GM12878 (cell line): ENCODE measurements around the gene LRRC4B. TPM values are rescaled to one million over a fixed set of nuclear protein-coding genes. Genes with fewer than 3 reads are reported as not detected.

Experiments
- ATAC-seq: fragments of 200-7000 bp; cut with Tn5 transposase; 3 replicates; pipeline ENCODE4 v1.9.1; 2020; ENCODE audit warnings: mild to moderate bottlenecking, moderate library complexity
- BruUV-seq: library from RNA; stranded (reverse); fragments of 400-500 nt; replicated peaks from 2 replicates; lab custom pipeline; 2021; lab: Mats Ljungman, UMichigan
- CTCF ChIA-PET: fragments of 300-600 bp; sonication (Branson Sonifier 250); formaldehyde crosslinking; extraction: SDS; loops from one replicate; lab custom pipeline; 2021; ENCODE audit warnings: inconsistent platforms; lab: Yijun Ruan, JAX
- POLR2A ChIA-PET: fragments of 350-600 bp; formaldehyde crosslinking; extraction: SDS; loops from one replicate; lab custom pipeline; 2021; ENCODE audit warnings: inconsistent platforms; lab: Charles Lee
- RAD21 ChIA-PET: fragments of 300-600 bp; sonication (Branson Sonifier 250); formaldehyde crosslinking; loops from one replicate; lab custom pipeline; 2023; ENCODE audit warnings: antibody characterized with exemption; ENCODE audit not compliant: unreplicated experiment; lab: Charles Lee
- SMC1A ChIA-PET: fragments of 300-600 bp; sonication (Branson Sonifier 250); formaldehyde crosslinking; loops from one replicate; lab custom pipeline; 2023; ENCODE audit not compliant: unreplicated experiment, uncharacterized antibody; lab: Charles Lee
- DNase-seq: peaks from one replicate; pipeline ENCODE4 v3.0.0-alpha.2; 2011; ENCODE audit warnings: low read depth, low spot score
- FAIRE-seq: peaks from 3 replicates; lab custom pipeline; 2011; peaks lifted over from hg19 to GRCh38; lab: Jason Lieb, UNC
- H2AFZ ChIP-seq: 2 replicates; pipeline ENCODE4 v1.6.0; 2011; ENCODE audit warnings: low read depth, low read length, control low read depth; ENCODE audit not compliant: control insufficient read depth
- H3K27ac ChIP-seq: 2 replicates; pipeline ENCODE4 v1.5.1; 2011; ENCODE audit warnings: control low read depth; ENCODE audit not compliant: control insufficient read depth, insufficient read depth
- H3K27me3 ChIP-seq, 2 experiments: replicated peaks in 1 of 2; 2 replicates each; pipeline versions ENCODE4 v1.6.0 to v1.6.1; 2011; ENCODE audit warnings: low read length in 1 of 2; ENCODE audit not compliant: control insufficient read depth in 2 of 2, insufficient read depth in 2 of 2
- H3K36me3 ChIP-seq, 2 experiments: 2 replicates each; pipeline ENCODE4 v1.5.1; 2011; ENCODE audit warnings: low read length in 1 of 2; ENCODE audit not compliant: control insufficient read depth in 2 of 2, insufficient read depth in 2 of 2
- H3K4me1 ChIP-seq: 2 replicates; pipeline ENCODE4 v1.6.1; 2011; ENCODE audit warnings: mild to moderate bottlenecking, low read length, moderate library complexity, mixed read lengths; ENCODE audit not compliant: control insufficient read depth, insufficient read depth
- H3K4me2 ChIP-seq: 2 replicates; pipeline ENCODE4 v1.6.0; 2011; ENCODE audit warnings: control low read depth; ENCODE audit not compliant: control insufficient read depth, insufficient read depth
- H3K4me3 ChIP-seq: fragments of 200-600 bp; sonication (generic); 2 replicates; pipeline ENCODE4 v1.5.1; 2016
- H3K79me2 ChIP-seq: 2 replicates; pipeline ENCODE4 v1.6.0; 2011; ENCODE audit warnings: low read length; ENCODE audit not compliant: control insufficient read depth, insufficient read depth
- H3K9ac ChIP-seq: 2 replicates; pipeline ENCODE4 v1.8.0; 2011; ENCODE audit warnings: low read length, control low read depth, mixed read lengths; ENCODE audit not compliant: control insufficient read depth, insufficient read depth
- H3K9me3 ChIP-seq: replicated peaks from 3 replicates; pipeline ENCODE4 v1.5.1; 2011; ENCODE audit warnings: mild to moderate bottlenecking, low read length; ENCODE audit not compliant: control insufficient read depth, insufficient read depth
- H4K20me1 ChIP-seq: 2 replicates; pipeline ENCODE4 v1.6.0; 2011; ENCODE audit not compliant: control insufficient read depth, insufficient read depth
- CEBPB ChIP-seq, 2 experiments: fragments of 150-350 bp in 1 of 2; IDR thresholded peaks; 2 replicates each; pipeline ENCODE4 v1.6.1; 2012 to 2014; ENCODE audit warnings: low read depth in 2 of 2, low read length in 2 of 2, borderline replicate concordance in 1 of 2, inconsistent platforms in 1 of 2
- E2F8 ChIP-seq: fragments of 450-650 bp; IDR thresholded peaks from 2 replicates; pipeline ENCODE4 v1.6.1; 2018; ENCODE audit warnings: mild to moderate bottlenecking, low read depth, moderate library complexity; ENCODE audit not compliant: partially characterized antibody
- EP300 ChIP-seq, 2 experiments: fragments of 150-350 bp in 1 of 2; IDR thresholded peaks; 2 replicates each; pipeline ENCODE4 v1.6.1; 2011 to 2012; ENCODE audit warnings: low read depth in 2 of 2, low read length in 2 of 2, borderline replicate concordance in 1 of 2, improper control_type of control experiment in 1 of 2, inconsistent platforms in 1 of 2; ENCODE audit not compliant: control insufficient read depth in 1 of 2
- JUNB ChIP-seq: IDR thresholded peaks from 2 replicates; pipeline ENCODE4 v1.6.1; 2016; ENCODE audit warnings: antibody characterized with exemption, mild to moderate bottlenecking
- NFXL1 ChIP-seq: fragments of 450-650 bp; IDR thresholded peaks from 2 replicates; pipeline ENCODE4 v1.6.1; 2017; ENCODE audit warnings: antibody characterized with exemption, mild to moderate bottlenecking, borderline replicate concordance
- POLR2AphosphoS2 ChIP-seq: IDR thresholded peaks from 2 replicates; pipeline ENCODE4 v1.6.1; 2011; ENCODE audit warnings: low read depth, mild to moderate bottlenecking, low read length, improper control_type of control experiment, moderate library complexity
- TCF12 ChIP-seq: IDR thresholded peaks from 2 replicates; pipeline ENCODE4 v1.6.1; 2011; ENCODE audit warnings: low read depth, mild to moderate bottlenecking, low read length
- ZBTB33 ChIP-seq: fragments of 450-650 bp; IDR thresholded peaks from 2 replicates; pipeline ENCODE4 v1.6.1; 2017; ENCODE audit warnings: mild to moderate bottlenecking
- WGBS: methylation state at CpG from one replicate; pipeline ENCODE4 v1.1.6; 2016; ENCODE audit warnings: low lambda C conversion rate; ENCODE audit not compliant: insufficient replicate concordance, insufficient coverage; ENCODE audit errors: missing lambda C conversion rate; 5-methylcytosine and 5-hydroxymethylcytosine counted together
- in situ Hi-C: fragments of 300-500 bp; cut with MboI; formaldehyde crosslinking; loops from 9 replicates; pipeline ENCODE4 v1.14.3; 2018; ENCODE audit warnings: mixed read lengths
- intact Hi-C: fragments of 100-400 bp; cut with micrococcal nuclease; formaldehyde crosslinking; loops from one replicate; pipeline ENCODE4 v1.14.2; 2022; ENCODE audit not compliant: unreplicated experiment
- polyA plus RNA-seq, 11 experiments: library from polyadenylated mRNA; depleted of rRNA in 4 of 11; unstranded in 6 of 11; stranded (reverse) in 5 of 11; fragments of >200 nt; fragmentation: Nextera tagmentation in 4 of 11; fragmentation: Illumina TruSeq in 1 of 11; extraction: Ambion mirVana in 4 of 11; extraction: Trizol in 1 of 11; gene quantifications; 1 replicate in 1 of 11; 2 replicates in 10 of 11; pipeline versions ENCODE4 v1.2.1 to v1.2.3, GENCODE V29; 2011 to 2016; ENCODE audit warnings: inconsistent platforms in 2 of 11, missing spikeins in 2 of 11, low read depth in 1 of 11
- total RNA-seq, 4 experiments: library from RNA; depleted of rRNA in 3 of 4; stranded (reverse); fragments of >200 nt in 3 of 4; fragmentation: Illumina TruSeq in 1 of 4; extraction: Trizol in 1 of 4; gene quantifications; 2 replicates each; pipeline versions ENCODE4 v1.2.1 to v1.2.3, GENCODE V29; 2013 to 2021
- TF ChIP-seq, protein P1 (sequence below): fragments of 450-650 bp; IDR thresholded peaks from 2 replicates; pipeline ENCODE4 v1.6.1; 2017; ENCODE audit warnings: mild to moderate bottlenecking, moderate library complexity
- TF ChIP-seq, protein P2 (sequence below): fragments of 450-650 bp; IDR thresholded peaks from 2 replicates; pipeline ENCODE4 v1.6.1; 2017; ENCODE audit warnings: antibody characterized with exemption, mild to moderate bottlenecking, moderate library complexity

The LRRC4B gene
- total and polyA plus RNA-seq, 10 of the 15 experiments (the other 5 are each of a cell fraction or from before 2014, with no cell fraction given) = 0.14 TPM; not detected in 9

- in situ Hi-C loops = no loop called here
- no peaks in the 10 kb centered on the region for H3K4me1 ChIP-seq
- WGBS = 64% methylated on average over 15 of the region's 17 CpGs
- no peaks in the 10 kb centered on the region for H4K20me1 ChIP-seq
- FAIRE-seq (no peak), DNase-seq (no peak), ATAC-seq (no peak)
- no TSS peak for BruUV-seq
- no peak overlapping the region for H2AFZ ChIP-seq
- no peak overlapping the region for H3K4me2 ChIP-seq
- H3K36me3 ChIP-seq = no peaks in the 10 kb centered on the region
- POLR2A ChIA-PET = interaction anchor here (0.6 kb wide), 1 partner anchor 178 kb away, joined by 3 read pairs; no protein-coding TSS in a partner anchor
- RAD21 ChIA-PET = no interaction called here
- no peaks in the 10 kb centered on the region for H3K79me2 ChIP-seq
- no peak overlapping the region for H3K9ac ChIP-seq
- SMC1A ChIA-PET = no interaction called here
- CTCF ChIA-PET = interaction anchor here (0.6 kb wide), 1 partner anchor 37 kb away, joined by 4 read pairs; no protein-coding TSS in a partner anchor
- H3K27ac ChIP-seq = no peak overlapping the region
- H3K27me3 ChIP-seq = no peaks in the 10 kb centered on the region
- no peaks in the 10 kb centered on the region for H3K9me3 ChIP-seq
- no peak overlapping the region for H3K4me3 ChIP-seq
- intact Hi-C loops = no loop called here
- no peak for TF ChIP-seq ZBTB33
- TF ChIP-seq, protein P1, sequence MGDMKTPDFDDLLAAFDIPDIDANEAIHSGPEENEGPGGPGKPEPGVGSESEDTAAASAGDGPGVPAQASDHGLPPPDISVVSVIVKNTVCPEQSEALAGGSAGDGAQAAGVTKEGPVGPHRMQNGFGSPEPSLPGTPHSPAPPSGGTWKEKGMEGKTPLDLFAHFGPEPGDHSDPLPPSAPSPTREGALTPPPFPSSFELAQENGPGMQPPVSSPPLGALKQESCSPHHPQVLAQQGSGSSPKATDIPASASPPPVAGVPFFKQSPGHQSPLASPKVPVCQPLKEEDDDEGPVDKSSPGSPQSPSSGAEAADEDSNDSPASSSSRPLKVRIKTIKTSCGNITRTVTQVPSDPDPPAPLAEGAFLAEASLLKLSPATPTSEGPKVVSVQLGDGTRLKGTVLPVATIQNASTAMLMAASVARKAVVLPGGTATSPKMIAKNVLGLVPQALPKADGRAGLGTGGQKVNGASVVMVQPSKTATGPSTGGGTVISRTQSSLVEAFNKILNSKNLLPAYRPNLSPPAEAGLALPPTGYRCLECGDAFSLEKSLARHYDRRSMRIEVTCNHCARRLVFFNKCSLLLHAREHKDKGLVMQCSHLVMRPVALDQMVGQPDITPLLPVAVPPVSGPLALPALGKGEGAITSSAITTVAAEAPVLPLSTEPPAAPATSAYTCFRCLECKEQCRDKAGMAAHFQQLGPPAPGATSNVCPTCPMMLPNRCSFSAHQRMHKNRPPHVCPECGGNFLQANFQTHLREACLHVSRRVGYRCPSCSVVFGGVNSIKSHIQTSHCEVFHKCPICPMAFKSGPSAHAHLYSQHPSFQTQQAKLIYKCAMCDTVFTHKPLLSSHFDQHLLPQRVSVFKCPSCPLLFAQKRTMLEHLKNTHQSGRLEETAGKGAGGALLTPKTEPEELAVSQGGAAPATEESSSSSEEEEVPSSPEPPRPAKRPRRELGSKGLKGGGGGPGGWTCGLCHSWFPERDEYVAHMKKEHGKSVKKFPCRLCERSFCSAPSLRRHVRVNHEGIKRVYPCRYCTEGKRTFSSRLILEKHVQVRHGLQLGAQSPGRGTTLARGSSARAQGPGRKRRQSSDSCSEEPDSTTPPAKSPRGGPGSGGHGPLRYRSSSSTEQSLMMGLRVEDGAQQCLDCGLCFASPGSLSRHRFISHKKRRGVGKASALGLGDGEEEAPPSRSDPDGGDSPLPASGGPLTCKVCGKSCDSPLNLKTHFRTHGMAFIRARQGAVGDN = no peak
- TF ChIP-seq JUNB = no peak
- TF ChIP-seq, protein P2, sequence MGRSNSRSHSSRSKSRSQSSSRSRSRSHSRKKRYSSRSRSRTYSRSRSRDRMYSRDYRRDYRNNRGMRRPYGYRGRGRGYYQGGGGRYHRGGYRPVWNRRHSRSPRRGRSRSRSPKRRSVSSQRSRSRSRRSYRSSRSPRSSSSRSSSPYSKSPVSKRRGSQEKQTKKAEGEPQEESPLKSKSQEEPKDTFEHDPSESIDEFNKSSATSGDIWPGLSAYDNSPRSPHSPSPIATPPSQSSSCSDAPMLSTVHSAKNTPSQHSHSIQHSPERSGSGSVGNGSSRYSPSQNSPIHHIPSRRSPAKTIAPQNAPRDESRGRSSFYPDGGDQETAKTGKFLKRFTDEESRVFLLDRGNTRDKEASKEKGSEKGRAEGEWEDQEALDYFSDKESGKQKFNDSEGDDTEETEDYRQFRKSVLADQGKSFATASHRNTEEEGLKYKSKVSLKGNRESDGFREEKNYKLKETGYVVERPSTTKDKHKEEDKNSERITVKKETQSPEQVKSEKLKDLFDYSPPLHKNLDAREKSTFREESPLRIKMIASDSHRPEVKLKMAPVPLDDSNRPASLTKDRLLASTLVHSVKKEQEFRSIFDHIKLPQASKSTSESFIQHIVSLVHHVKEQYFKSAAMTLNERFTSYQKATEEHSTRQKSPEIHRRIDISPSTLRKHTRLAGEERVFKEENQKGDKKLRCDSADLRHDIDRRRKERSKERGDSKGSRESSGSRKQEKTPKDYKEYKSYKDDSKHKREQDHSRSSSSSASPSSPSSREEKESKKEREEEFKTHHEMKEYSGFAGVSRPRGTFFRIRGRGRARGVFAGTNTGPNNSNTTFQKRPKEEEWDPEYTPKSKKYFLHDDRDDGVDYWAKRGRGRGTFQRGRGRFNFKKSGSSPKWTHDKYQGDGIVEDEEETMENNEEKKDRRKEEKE = no peak
- no peak for TF ChIP-seq POLR2AphosphoS2
- no peak for TF ChIP-seq TCF12
- no peak for TF ChIP-seq E2F8
- TF ChIP-seq EP300 (IDR thresholded peaks at IDR 0.05; ENCODE audit: borderline replicate concordance in 1 of 2, control insufficient read depth in 1 of 2, low read depth in 2 of 2, low read length in 2 of 2) = no peak
- TF ChIP-seq NFXL1 = no peak
- no peak for TF ChIP-seq CEBPB (IDR thresholded peaks at IDR 0.05; ENCODE audit: borderline replicate concordance in 1 of 2, low read depth in 2 of 2, low read length in 2 of 2)
These were observed 47.3 kb downstream of the LRRC4B start for GRCh38 chr19:50520822-50521465.
